GM12878 (cell line): Measurements from ENCODE around the gene CLSTN2.

Experiments used
- NFYB ChIP-seq: IDR thresholded peaks from 2 replicates; pipeline ENCODE4 v1.6.1; 2011; ENCODE audit warnings: low read depth, mild to moderate bottlenecking, low read length, improper control_type of control experiment, moderate library complexity; ENCODE audit not compliant: insufficient read depth
- PAX8 ChIP-seq: fragments of 450-650 bp; IDR thresholded peaks from 2 replicates; pipeline ENCODE4 v1.6.1; 2017; ENCODE audit warnings: mild to moderate bottlenecking, moderate library complexity
- POLR2A ChIP-seq: IDR thresholded peaks from 2 replicates; pipeline ENCODE4 v1.6.1; 2011; ENCODE audit warnings: low read depth, mild to moderate bottlenecking, low read length
- SP1 ChIP-seq: IDR thresholded peaks from one replicate; pipeline ENCODE4 v1.6.1; 2011; ENCODE audit warnings: low read depth, low read length
- SUPT20H ChIP-seq: IDR thresholded peaks from 2 replicates; pipeline ENCODE4 v1.6.1; 2011; ENCODE audit warnings: low read depth, mild to moderate bottlenecking, low read length, moderate library complexity, borderline replicate concordance; ENCODE audit not compliant: control insufficient read depth
- TF ChIP-seq, protein P1 (sequence below), 3 experiments: IDR thresholded peaks in 2 of 3; conservative IDR thresholded peaks in 1 of 3; 2 replicates each; pipeline ENCODE4 v1.5.1; 2011; ENCODE audit warnings: low read depth in 3 of 3, low read length in 3 of 3, mild to moderate bottlenecking in 3 of 3, control low read depth in 2 of 3, moderate library complexity in 2 of 3, inconsistent platforms in 1 of 3, mixed read lengths in 1 of 3; ENCODE audit not compliant: control insufficient read depth in 2 of 3, insufficient read depth in 1 of 3; ENCODE audit errors: extremely low read depth in 1 of 3
- TF ChIP-seq, protein P2 (sequence below): IDR thresholded peaks from 2 replicates; pipeline ENCODE4 v1.6.1; 2012; ENCODE audit warnings: mild to moderate bottlenecking, low read depth, low read length
- TF ChIP-seq, protein P3 (sequence below): IDR thresholded peaks from 2 replicates; pipeline ENCODE4 v1.6.1; 2011; ENCODE audit warnings: low read depth, low read length, improper control_type of control experiment, borderline replicate concordance
- TF ChIP-seq, protein P4 (sequence below): fragments of 450-650 bp; IDR thresholded peaks from 2 replicates; pipeline ENCODE4 v1.6.1; 2017; ENCODE audit warnings: mild to moderate bottlenecking

DNA sequence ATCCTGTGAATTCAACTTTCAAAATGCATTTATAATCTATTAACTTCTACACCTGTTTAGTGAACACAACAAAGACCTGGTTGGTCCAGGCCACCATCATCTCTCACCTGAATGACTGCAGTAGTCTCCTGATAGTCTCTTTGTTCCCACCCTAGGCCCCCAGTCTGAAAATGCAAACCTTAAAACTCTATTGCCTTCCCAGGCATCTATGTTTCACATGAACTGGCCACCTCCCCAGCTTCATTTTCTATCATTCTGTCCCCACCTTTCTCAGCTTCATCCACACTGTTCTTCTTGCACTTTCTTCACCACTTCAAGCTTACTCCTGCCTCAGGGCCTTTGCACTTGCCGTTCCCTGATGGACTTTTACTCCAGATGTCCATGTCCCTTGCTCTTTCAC is 45.0 kb downstream of the CLSTN2 start:
- TF ChIP-seq, protein P1, sequence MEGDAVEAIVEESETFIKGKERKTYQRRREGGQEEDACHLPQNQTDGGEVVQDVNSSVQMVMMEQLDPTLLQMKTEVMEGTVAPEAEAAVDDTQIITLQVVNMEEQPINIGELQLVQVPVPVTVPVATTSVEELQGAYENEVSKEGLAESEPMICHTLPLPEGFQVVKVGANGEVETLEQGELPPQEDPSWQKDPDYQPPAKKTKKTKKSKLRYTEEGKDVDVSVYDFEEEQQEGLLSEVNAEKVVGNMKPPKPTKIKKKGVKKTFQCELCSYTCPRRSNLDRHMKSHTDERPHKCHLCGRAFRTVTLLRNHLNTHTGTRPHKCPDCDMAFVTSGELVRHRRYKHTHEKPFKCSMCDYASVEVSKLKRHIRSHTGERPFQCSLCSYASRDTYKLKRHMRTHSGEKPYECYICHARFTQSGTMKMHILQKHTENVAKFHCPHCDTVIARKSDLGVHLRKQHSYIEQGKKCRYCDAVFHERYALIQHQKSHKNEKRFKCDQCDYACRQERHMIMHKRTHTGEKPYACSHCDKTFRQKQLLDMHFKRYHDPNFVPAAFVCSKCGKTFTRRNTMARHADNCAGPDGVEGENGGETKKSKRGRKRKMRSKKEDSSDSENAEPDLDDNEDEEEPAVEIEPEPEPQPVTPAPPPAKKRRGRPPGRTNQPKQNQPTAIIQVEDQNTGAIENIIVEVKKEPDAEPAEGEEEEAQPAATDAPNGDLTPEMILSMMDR (IDR thresholded peaks at IDR 0.05 in 2 of 3, conservative IDR thresholded peaks at IDR 0.05 in 1 of 3; ENCODE audit: control insufficient read depth in 2 of 3, extremely low read depth in 1 of 3, insufficient read depth in 1 of 3, low read depth in 3 of 3, low read length in 3 of 3) = no peak
- TF ChIP-seq, protein P2, sequence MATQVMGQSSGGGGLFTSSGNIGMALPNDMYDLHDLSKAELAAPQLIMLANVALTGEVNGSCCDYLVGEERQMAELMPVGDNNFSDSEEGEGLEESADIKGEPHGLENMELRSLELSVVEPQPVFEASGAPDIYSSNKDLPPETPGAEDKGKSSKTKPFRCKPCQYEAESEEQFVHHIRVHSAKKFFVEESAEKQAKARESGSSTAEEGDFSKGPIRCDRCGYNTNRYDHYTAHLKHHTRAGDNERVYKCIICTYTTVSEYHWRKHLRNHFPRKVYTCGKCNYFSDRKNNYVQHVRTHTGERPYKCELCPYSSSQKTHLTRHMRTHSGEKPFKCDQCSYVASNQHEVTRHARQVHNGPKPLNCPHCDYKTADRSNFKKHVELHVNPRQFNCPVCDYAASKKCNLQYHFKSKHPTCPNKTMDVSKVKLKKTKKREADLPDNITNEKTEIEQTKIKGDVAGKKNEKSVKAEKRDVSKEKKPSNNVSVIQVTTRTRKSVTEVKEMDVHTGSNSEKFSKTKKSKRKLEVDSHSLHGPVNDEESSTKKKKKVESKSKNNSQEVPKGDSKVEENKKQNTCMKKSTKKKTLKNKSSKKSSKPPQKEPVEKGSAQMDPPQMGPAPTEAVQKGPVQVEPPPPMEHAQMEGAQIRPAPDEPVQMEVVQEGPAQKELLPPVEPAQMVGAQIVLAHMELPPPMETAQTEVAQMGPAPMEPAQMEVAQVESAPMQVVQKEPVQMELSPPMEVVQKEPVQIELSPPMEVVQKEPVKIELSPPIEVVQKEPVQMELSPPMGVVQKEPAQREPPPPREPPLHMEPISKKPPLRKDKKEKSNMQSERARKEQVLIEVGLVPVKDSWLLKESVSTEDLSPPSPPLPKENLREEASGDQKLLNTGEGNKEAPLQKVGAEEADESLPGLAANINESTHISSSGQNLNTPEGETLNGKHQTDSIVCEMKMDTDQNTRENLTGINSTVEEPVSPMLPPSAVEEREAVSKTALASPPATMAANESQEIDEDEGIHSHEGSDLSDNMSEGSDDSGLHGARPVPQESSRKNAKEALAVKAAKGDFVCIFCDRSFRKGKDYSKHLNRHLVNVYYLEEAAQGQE = no peak
- TF ChIP-seq NFYB = no peak
- no peak for TF ChIP-seq SP1
- no peak for TF ChIP-seq SUPT20H
- TF ChIP-seq, protein P3, sequence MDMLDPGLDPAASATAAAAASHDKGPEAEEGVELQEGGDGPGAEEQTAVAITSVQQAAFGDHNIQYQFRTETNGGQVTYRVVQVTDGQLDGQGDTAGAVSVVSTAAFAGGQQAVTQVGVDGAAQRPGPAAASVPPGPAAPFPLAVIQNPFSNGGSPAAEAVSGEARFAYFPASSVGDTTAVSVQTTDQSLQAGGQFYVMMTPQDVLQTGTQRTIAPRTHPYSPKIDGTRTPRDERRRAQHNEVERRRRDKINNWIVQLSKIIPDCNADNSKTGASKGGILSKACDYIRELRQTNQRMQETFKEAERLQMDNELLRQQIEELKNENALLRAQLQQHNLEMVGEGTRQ = no peak
- TF ChIP-seq PAX8 = no peak
- TF ChIP-seq, protein P4, sequence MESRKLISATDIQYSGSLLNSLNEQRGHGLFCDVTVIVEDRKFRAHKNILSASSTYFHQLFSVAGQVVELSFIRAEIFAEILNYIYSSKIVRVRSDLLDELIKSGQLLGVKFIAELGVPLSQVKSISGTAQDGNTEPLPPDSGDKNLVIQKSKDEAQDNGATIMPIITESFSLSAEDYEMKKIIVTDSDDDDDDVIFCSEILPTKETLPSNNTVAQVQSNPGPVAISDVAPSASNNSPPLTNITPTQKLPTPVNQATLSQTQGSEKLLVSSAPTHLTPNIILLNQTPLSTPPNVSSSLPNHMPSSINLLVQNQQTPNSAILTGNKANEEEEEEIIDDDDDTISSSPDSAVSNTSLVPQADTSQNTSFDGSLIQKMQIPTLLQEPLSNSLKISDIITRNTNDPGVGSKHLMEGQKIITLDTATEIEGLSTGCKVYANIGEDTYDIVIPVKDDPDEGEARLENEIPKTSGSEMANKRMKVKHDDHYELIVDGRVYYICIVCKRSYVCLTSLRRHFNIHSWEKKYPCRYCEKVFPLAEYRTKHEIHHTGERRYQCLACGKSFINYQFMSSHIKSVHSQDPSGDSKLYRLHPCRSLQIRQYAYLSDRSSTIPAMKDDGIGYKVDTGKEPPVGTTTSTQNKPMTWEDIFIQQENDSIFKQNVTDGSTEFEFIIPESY = no peak
- no peak for TF ChIP-seq POLR2A
